RPMI7951 (cell line): ENCODE results near the gene BTNL8. TPM values are rescaled to one million over a fixed set of nuclear protein-coding genes. Genes with fewer than 3 reads are reported as not detected.

Experiments
- DNase-seq: peaks from one replicate; pipeline ENCODE4 v3.0.0-alpha.2; 2012; ENCODE audit warnings: low read depth
- total RNA-seq: library from RNA; depleted of rRNA; stranded (reverse); fragments of >200 nt; shearing (Covaris generic); gene quantifications from 2 replicates; pipeline ENCODE4 v1.2.3, GENCODE V29; 2014; rRNA removed

Gene BTNL8
- total RNA-seq, 1 experiment from 2014 or later: 0.12 TPM

GRCh38 chr5:180969406-180969805, 70.4 kb downstream of the BTNL8 start:
- no peak for DNase-seq

DNA sequence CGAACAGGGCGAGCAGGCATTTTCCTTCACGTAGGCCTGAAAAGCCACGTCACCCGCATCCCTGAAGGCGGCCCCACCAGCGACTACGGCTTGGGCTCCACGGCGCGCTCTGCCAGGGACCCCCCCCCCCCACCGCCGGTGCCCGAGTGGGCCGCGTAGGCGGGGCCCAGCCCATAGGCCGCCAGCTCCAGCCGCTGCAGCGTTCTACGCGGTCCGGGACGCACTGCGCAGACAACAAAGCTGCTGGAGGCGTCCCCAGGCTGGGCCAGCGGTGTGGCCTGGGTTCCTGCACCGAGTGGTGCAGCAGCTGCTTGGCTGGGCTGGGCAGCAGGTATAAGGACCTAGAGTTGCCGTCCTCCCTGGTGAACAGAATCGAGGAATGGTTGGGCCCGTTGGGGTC, 71.4 kb downstream of the BTNL8 start:
- no peak for DNase-seq

DNA sequence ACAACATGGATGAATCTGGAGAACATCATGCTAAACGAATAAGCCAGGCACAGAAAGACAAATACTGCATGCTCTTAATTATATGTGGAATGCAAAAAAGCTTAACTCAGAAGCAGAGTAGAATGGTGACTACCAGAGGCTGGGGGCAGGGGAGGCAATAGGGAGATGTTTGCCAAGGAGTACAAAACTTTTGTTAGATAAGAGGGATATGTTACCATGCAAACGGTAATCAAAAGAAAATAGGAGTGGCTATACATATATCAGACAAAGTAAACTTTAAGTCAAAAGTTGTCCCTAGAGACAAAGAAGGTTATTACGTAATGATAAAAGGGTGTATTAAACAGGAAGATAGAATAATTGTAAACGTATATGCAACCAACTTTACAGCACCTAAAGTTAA, 71.9 kb downstream of the BTNL8 start:
- no peak for DNase-seq

DNA sequence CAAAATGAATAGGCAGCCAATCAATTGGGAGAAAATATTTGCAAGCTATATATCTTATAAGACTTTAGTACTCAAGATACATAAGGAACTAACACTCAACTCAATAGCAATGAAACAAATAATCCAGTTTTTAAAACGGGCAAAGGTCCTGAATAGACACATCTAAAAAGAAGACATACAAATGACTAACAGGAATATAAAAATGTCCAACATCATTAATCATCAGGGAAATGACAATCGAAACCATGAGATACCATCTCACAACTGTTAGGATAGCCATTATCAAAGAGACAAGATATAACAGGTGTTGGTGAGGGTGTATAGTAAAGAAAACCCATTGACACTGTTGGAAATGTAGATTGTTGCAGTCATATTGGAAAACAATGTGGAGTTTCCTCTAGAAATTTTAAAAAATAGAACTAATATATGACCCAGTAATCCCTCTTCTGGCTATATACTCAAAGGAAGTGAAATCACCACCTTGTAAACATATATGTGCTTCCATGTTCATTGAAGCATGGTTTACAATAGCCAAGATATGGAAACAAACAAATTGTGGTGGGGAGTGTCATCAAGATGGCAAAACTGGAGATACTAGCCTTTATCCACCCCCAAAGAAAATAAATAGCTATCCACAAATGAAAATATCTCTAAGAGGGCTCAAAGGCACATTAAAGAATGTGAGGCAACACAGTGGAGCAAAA, 75.8 kb downstream of the BTNL8 start:
- DNase-seq: no peak

DNA sequence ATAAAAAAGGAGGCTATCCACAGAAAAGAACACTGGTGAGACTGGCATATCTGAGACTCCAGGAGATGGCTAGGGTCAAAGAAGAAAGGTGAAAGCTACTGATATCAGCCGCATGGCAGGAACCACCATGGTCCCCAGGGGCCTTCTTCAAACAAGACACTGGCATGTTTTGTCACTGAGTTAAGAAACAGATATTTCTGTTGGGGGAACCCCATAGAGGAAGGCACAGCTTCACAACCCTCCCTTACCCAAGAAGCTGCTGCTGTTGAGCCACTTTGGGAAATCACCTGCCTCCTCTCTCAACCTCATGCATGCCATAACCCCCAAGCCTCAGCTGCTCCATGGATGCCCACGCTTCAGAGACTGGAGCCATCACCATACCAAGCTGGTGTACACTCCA, 76.4 kb downstream of the BTNL8 start:
- no peak for DNase-seq

DNA sequence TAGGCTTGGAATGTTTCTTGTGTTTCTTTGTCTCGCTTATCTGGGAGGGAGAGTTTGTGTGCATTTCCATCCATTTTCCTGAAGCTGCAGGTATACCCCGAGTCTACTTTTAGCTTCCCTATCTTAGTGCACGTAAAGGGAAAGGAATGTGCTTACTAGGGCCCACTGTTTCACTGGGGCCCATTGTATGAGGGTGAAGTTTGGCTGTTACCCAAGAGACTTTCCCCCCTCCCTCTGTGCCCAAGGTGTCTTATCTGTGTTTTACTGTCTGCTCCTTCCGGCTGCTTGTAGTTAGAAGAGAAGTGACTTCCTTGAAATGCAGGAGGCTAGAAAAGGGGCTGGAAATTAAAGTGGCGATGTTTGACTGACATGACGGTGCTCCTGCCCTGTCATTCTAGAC, 77.6 kb downstream of the BTNL8 start:
- no peak for DNase-seq

DNA sequence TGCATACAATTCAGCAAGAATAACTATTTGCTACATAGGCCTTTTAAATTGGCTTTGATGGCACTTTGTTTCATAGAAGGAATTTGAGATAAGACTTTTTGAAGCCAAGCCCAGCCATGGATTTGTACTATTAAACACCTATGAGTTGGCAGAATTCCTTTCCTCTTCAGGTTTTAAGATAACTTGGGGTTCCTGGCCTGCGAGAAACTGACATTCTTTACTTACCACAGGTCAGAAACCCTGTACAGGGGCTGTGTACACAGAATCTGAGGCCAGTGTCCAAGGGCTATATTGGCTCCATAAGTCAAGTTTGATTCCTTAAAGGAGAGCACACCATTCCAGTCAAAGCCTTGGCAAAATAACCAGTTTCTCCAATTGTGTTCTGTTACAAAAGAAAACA, 78.9 kb downstream of the BTNL8 start:
- DNase-seq: no peak

DNA sequence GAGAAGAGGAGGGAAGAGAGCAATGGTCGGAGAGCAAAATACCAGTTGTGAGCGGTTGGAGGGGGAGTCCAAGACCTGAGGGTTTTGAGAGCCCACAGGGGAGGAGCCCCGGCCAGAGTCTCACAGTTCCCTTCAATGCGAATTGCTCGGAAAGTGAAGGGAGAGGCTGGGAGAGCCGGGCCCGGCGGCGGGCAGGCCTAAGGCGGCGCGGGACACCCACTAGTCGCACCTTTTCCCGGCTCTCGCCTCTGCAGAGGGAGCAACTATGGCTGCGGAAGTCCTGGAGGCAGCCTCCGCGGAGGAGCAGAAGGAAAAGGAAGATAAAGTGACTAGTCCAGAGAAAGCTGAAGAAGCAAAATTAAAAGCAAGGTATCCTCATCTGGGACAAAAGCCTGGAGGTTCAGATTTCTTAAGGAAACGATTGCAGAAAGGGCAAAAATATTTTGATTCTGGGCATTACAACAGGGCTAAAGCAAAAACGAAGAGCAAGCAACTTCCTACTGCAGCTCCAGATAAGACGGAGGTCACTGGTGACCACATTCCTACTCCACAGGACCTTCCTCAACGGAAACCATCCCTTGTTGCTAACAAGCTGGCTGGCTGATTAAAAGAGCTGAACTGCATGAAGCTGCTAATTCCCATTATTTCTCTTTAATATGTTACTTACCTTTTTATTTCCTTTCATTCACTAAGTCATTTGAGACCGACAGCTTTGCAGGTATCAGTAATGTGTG, 83.2 kb downstream of the BTNL8 start:
- DNase-seq: no peak

DNA sequence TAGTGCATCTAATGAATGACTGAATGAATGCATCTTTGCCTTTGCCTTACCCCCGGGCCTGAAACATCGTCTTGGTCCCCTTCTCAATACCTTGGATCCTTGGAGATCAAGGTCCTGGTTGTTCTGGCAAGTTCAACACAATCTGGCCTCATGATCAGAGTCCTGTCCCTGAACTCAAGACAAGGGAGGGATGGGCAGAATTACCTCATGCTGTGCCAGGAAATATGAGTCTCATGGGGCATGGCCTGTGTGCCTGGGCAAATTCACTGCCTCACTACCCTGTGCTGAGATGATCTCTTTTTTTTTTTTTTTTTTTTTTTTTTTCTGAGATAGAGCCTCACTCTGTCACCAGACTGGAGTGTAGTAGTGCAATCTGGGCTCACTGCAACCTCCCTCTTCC, 89.1 kb downstream of the BTNL8 start:
- DNase-seq: no peak

DNA sequence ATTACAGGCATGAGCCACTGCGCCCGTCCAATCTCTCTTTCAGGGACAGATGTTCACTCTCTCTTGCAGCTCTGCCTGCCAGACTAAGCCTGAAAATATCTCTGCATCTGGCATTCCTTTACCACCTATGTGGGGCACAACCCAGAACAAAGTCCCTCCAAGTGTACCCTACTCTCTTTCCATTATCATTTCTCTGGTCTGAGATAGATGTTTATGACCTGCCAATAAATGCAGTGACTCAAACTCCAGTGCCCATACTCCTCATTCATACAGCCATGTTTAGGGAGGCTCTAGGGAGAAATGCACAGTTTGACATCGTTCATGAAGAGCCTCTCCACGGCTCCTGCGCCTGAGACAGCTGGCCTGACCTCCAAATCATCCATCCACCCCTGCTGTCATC, 89.6 kb downstream of the BTNL8 start, which contains the start of gene BTNL3:
BTNL3 (plus strand) TSS at position 255 of the 400 bp plus-strand sequence. CDS start 183 bp downstream, outside the sequence.
- DNase-seq: no peak

- DNase-seq: peak; percentile 2
Measured at GRCh38 chr5:180990086-180990881, 91.3 kb downstream of the BTNL8 start.

GRCh38 chr5:180990882-180991242, 91.9 kb downstream of the BTNL8 start:
- no peak for DNase-seq

Other genes starting within 250 kb of the BTNL8 start
- not detected in 2 replicates for gene FLT4, start 249.6 kb upstream of the BTNL8 start, total RNA-seq
- gene OR2Y1, start 159.1 kb upstream of the BTNL8 start, total RNA-seq: not detected in 2 replicates
- 39.0 and 56.8 TPM in 2 replicates for gene MGAT1, start 96.4 kb upstream of the BTNL8 start, total RNA-seq
- gene ZFP62, start 37.9 kb upstream of the BTNL8 start, total RNA-seq: 15.0 and 16.0 TPM in 2 replicates
- gene BTNL3, start 89.7 kb downstream of the BTNL8 start, total RNA-seq: not detected in 2 replicates
- gene BTNL9, start 141.1 kb downstream of the BTNL8 start, total RNA-seq: not detected in 2 replicates
- gene OR2V1, start 232.0 kb downstream of the BTNL8 start, total RNA-seq: not detected in 2 replicates
- gene OR2V2, start 248.4 kb downstream of the BTNL8 start, total RNA-seq: not detected in 2 replicates